HEK293 (cell line): ENCODE data around the gene LASP1.

Source experiments
- CTCF ChIA-PET: fragments of 350-600 bp; formaldehyde crosslinking; extraction: SDS; loops from one replicate; lab custom pipeline; 2021; ENCODE audit warnings: antibody characterized with exemption; lab: Yijun Ruan, JAX
- POLR2A ChIA-PET: fragments of 300-600 bp; formaldehyde crosslinking; extraction: SDS; loops from one replicate; lab custom pipeline; 2020; ENCODE audit warnings: antibody characterized with exemption, inconsistent platforms; lab: Yijun Ruan, JAX
- H3K27ac ChIP-seq: fragments of 200-500 bp; sonication (Bioruptor generic); 2 replicates; pipeline ENCODE4 v1.5.1; 2014; ENCODE audit warnings: low read depth, low read length, control low read depth, inconsistent platforms; ENCODE audit errors: extremely low read depth
- H3K36me3 ChIP-seq, 2 experiments: fragments of 200-500 bp in 1 of 2; sonication (Bioruptor generic) in 1 of 2; 1 replicate in 1 of 2; 2 replicates in 1 of 2; pipeline ENCODE4 v1.5.1; 2014 to 2017; ENCODE audit warnings: inconsistent platforms in 2 of 2, low read length in 2 of 2; ENCODE audit not compliant: control insufficient read depth in 2 of 2, insufficient read depth in 1 of 2
- H3K4me1 ChIP-seq: fragments of 200-500 bp; sonication (Bioruptor generic); 2 replicates; pipeline ENCODE4 v1.5.1; 2014; ENCODE audit warnings: mild to moderate bottlenecking, low read length, inconsistent platforms; ENCODE audit not compliant: control insufficient read depth, insufficient read depth
- H3K4me3 ChIP-seq: 2 replicates; pipeline ENCODE4 v1.5.1; 2011; ENCODE audit warnings: low read depth, mild to moderate bottlenecking, control low read depth, low read length, moderate library complexity
- H3K9me3 ChIP-seq: fragments of 200-500 bp; sonication (Bioruptor generic); 2 replicates; pipeline ENCODE4 v1.5.1; 2014; ENCODE audit warnings: low read depth, low read length, inconsistent platforms; ENCODE audit not compliant: control insufficient read depth, insufficient read depth
- HIC1 ChIP-seq: fragments of 450-650 bp; formaldehyde crosslinking; IDR thresholded peaks from 2 replicates; pipeline ENCODE4 v1.5.1; 2016; ENCODE audit warnings: missing biosample characterization, missing genetic modification characterization
- MZF1 ChIP-seq: fragments of 450-650 bp; formaldehyde crosslinking; IDR thresholded peaks from 2 replicates; pipeline ENCODE4 v1.5.1; 2017; ENCODE audit warnings: missing biosample characterization, missing genetic modification characterization, borderline replicate concordance
- PRDM10 ChIP-seq: fragments of 450-650 bp; formaldehyde crosslinking; IDR thresholded peaks from 2 replicates; pipeline ENCODE4 v1.5.1; 2016; ENCODE audit warnings: missing biosample characterization, missing genetic modification characterization
- YY2 ChIP-seq: fragments of 450-650 bp; formaldehyde crosslinking; IDR thresholded peaks from 2 replicates; pipeline ENCODE4 v1.5.1; 2016; ENCODE audit warnings: missing biosample characterization, missing genetic modification characterization
- ZBTB17 ChIP-seq: fragments of 450-650 bp; formaldehyde crosslinking; IDR thresholded peaks from 2 replicates; pipeline ENCODE4 v1.5.1; 2016; ENCODE audit warnings: missing biosample characterization, missing genetic modification characterization
- ZNF18 ChIP-seq: fragments of 450-650 bp; formaldehyde crosslinking; IDR thresholded peaks from 2 replicates; pipeline ENCODE4 v1.5.1; 2016; ENCODE audit warnings: missing biosample characterization, missing genetic modification characterization
- ZNF202 ChIP-seq: fragments of 450-650 bp; formaldehyde crosslinking; IDR thresholded peaks from 2 replicates; pipeline ENCODE4 v1.5.1; 2016; ENCODE audit warnings: missing biosample characterization, missing genetic modification characterization, borderline replicate concordance
- ZNF335 ChIP-seq: fragments of 450-650 bp; formaldehyde crosslinking; conservative IDR thresholded peaks from 2 replicates; pipeline ENCODE4 v1.5.1; 2016; ENCODE audit warnings: missing biosample characterization, missing genetic modification characterization
- ZNF366 ChIP-seq: fragments of 450-650 bp; formaldehyde crosslinking; conservative IDR thresholded peaks from 2 replicates; pipeline ENCODE4 v1.5.1; 2016; ENCODE audit warnings: missing biosample characterization, missing genetic modification characterization
- ZNF571 ChIP-seq: fragments of 450-650 bp; formaldehyde crosslinking; IDR thresholded peaks from 2 replicates; pipeline ENCODE4 v1.5.0; 2017; ENCODE audit warnings: missing biosample characterization, missing genetic modification characterization
- ZNF677 ChIP-seq: fragments of 450-650 bp; IDR thresholded peaks from 2 replicates; pipeline ENCODE4 v1.5.0; 2018; ENCODE audit warnings: missing biosample characterization, mild to moderate bottlenecking, missing genetic modification characterization, moderate library complexity
- ZNF701 ChIP-seq: fragments of 450-650 bp; formaldehyde crosslinking; IDR thresholded peaks from 2 replicates; pipeline ENCODE4 v1.5.1; 2016; ENCODE audit warnings: missing biosample characterization, missing genetic modification characterization
- ZNF791 ChIP-seq: fragments of 450-650 bp; formaldehyde crosslinking; IDR thresholded peaks from 2 replicates; pipeline ENCODE4 v1.5.1; 2016; ENCODE audit warnings: missing biosample characterization, missing genetic modification characterization
- ZXDB ChIP-seq: fragments of 450-650 bp; formaldehyde crosslinking; IDR thresholded peaks from 2 replicates; pipeline ENCODE4 v1.5.1; 2016; ENCODE audit warnings: missing biosample characterization, missing genetic modification characterization
- TF ChIP-seq, protein P1 (sequence below): fragments of 450-650 bp; formaldehyde crosslinking; IDR thresholded peaks from 2 replicates; pipeline ENCODE4 v1.5.1; 2016; ENCODE audit warnings: missing biosample characterization, missing genetic modification characterization, low read depth
- TF ChIP-seq, protein P2 (sequence below): fragments of 450-650 bp; formaldehyde crosslinking; IDR thresholded peaks from 2 replicates; pipeline ENCODE4 v1.5.1; 2017; ENCODE audit warnings: missing biosample characterization, missing genetic modification characterization
- TF ChIP-seq, protein P3 (sequence below): fragments of 450-650 bp; formaldehyde crosslinking; optimal IDR thresholded peaks from 2 replicates; pipeline ENCODE3; 2016; ENCODE audit warnings: missing biosample characterization, mild to moderate bottlenecking, missing genetic modification characterization

The LASP1 gene

GRCh38 chr17:38867179-38867967 is 2.5 kb upstream of the LASP1 start (continued):
- no peak for TF ChIP-seq ZNF18 (tag by site-specific recombination)
- TF ChIP-seq YY2 (tag by site-specific recombination) = no peak
- TF ChIP-seq ZNF677 = no peak
- TF ChIP-seq, protein P1, sequence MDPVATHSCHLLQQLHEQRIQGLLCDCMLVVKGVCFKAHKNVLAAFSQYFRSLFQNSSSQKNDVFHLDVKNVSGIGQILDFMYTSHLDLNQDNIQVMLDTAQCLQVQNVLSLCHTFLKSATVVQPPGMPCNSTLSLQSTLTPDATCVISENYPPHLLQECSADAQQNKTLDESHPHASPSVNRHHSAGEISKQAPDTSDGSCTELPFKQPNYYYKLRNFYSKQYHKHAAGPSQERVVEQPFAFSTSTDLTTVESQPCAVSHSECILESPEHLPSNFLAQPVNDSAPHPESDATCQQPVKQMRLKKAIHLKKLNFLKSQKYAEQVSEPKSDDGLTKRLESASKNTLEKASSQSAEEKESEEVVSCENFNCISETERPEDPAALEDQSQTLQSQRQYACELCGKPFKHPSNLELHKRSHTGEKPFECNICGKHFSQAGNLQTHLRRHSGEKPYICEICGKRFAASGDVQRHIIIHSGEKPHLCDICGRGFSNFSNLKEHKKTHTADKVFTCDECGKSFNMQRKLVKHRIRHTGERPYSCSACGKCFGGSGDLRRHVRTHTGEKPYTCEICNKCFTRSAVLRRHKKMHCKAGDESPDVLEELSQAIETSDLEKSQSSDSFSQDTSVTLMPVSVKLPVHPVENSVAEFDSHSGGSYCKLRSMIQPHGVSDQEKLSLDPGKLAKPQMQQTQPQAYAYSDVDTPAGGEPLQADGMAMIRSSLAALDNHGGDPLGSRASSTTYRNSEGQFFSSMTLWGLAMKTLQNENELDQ (tag by site-specific recombination) = no peak
- no peak for TF ChIP-seq ZNF571 (tag by site-specific recombination)
- TF ChIP-seq ZNF366 = peak; percentile 33; the same call in 1 of the 2 replicates
- TF ChIP-seq, protein P2, sequence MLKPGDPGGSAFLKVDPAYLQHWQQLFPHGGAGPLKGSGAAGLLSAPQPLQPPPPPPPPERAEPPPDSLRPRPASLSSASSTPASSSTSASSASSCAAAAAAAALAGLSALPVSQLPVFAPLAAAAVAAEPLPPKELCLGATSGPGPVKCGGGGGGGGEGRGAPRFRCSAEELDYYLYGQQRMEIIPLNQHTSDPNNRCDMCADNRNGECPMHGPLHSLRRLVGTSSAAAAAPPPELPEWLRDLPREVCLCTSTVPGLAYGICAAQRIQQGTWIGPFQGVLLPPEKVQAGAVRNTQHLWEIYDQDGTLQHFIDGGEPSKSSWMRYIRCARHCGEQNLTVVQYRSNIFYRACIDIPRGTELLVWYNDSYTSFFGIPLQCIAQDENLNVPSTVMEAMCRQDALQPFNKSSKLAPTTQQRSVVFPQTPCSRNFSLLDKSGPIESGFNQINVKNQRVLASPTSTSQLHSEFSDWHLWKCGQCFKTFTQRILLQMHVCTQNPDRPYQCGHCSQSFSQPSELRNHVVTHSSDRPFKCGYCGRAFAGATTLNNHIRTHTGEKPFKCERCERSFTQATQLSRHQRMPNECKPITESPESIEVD = no peak
- TF ChIP-seq MZF1 (tag by site-specific recombination) = no peak; the same call in 1 of the 2 replicates

- TF ChIP-seq PRDM10 (peak; percentile 85), HIC1 (tag by site-specific recombination) (no peak), ZXDB (no peak), ZNF335 (tag by site-specific recombination) (peak; percentile 66), ZBTB17 (tag by site-specific recombination) (peak; percentile 77), ZNF701 (tag by site-specific recombination) (no peak), ZNF202 (tag by site-specific recombination) (no peak), ZNF791 (tag by site-specific recombination) (no peak)
- TF ChIP-seq, protein P3, sequence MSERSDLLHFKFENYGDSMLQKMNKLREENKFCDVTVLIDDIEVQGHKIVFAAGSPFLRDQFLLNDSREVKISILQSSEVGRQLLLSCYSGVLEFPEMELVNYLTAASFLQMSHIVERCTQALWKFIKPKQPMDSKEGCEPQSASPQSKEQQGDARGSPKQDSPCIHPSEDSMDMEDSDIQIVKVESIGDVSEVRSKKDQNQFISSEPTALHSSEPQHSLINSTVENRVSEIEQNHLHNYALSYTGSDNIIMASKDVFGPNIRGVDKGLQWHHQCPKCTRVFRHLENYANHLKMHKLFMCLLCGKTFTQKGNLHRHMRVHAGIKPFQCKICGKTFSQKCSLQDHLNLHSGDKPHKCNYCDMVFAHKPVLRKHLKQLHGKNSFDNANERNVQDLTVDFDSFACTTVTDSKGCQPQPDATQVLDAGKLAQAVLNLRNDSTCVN = no peak
- TF ChIP-seq, all 188 proteins: peak for 3
- Histone ChIP-seq H3K9me3 (no peaks in the 10 kb centered on the region), H3K27ac (peak overlapping the region; percentile 47), H3K4me3 (no peak overlapping the region), H3K36me3 (no peaks in the 10 kb centered on the region), H3K4me1 (peaks cover 7% of the 10 kb centered on the region)
- CTCF ChIA-PET = interaction anchor here (0.6 to 1.7 kb wide), 7 partner anchors 11 to 285 kb away, joined by 3 to 13 read pairs (median 3); partner anchors contain the start of gene LASP1NB
- POLR2A ChIA-PET = interaction anchor here (0.6 to 4.1 kb wide), 7 partner anchors 14 to 509 kb away, joined by 3 to 42 read pairs (median 9); partner anchors contain the start of genes PLXDC1, RPL19 and RPL23
Observed at GRCh38 chr17:38867968-38868816, 1.7 kb upstream of the LASP1 start.
